Suprapubic skin (tissue), 4 donors: Measurements from ENCODE around the gene ZNF584. TPM values are rescaled to one million over a fixed set of nuclear protein-coding genes. Genes with fewer than 3 reads are reported as not detected.
"Not testable (repeated sequence)": the region's sequence is repeated elsewhere in the genome, so short reads cannot be mapped to it uniquely, and the experiment has no call there.

Source experiments
- DNase-seq, 2 donors: peaks; one replicate each; pipeline ENCODE4 v3.0.0-alpha.2; 2019; ENCODE audit warnings: low spot score in 2 of 2
- H3K27ac ChIP-seq: fragments of 200-600 bp; sonication (generic); one replicate; pipeline ENCODE4 v1.5.1; 2019
- H3K27me3 ChIP-seq: fragments of 200-600 bp; sonication (generic); one replicate; pipeline ENCODE4 v1.5.1; 2019
- H3K36me3 ChIP-seq: fragments of 200-600 bp; sonication (generic); one replicate; pipeline ENCODE4 v1.5.1; 2019
- H3K4me1 ChIP-seq: fragments of 200-600 bp; sonication (generic); one replicate; pipeline ENCODE4 v1.5.1; 2019
- H3K4me3 ChIP-seq: fragments of 200-600 bp; sonication (generic); one replicate; pipeline ENCODE4 v1.5.1; 2019; ENCODE audit warnings: mild to moderate bottlenecking
- H3K9me3 ChIP-seq: fragments of 200-600 bp; sonication (generic); one replicate; pipeline ENCODE4 v1.5.1; 2019
- EP300 ChIP-seq: sonication (generic); formaldehyde crosslinking; IDR thresholded peaks from one replicate; pipeline ENCODE4 v1.6.1; 2017; ENCODE audit warnings: antibody characterized with exemption
- POLR2A ChIP-seq, 2 donors: fragments of 450-650 bp; IDR thresholded peaks; one replicate each; pipeline ENCODE4 v1.6.1; 2017; ENCODE audit warnings: antibody characterized with exemption in 2 of 2, mild to moderate bottlenecking in 2 of 2, moderate library complexity in 2 of 2
- POLR2AphosphoS5 ChIP-seq, 3 donors: sonication (generic); formaldehyde crosslinking; IDR thresholded peaks; one replicate each; pipeline ENCODE4 v1.6.1; 2017; ENCODE audit warnings: antibody characterized with exemption in 3 of 3
- WGBS: methylation state at CpG from one replicate; pipeline ENCODE4 v1.1.5; 2018; 5-methylcytosine and 5-hydroxymethylcytosine counted together
- total RNA-seq, 4 donors: library from RNA; depleted of rRNA; stranded (reverse); fragments of >200 nt; gene quantifications; one replicate each; pipeline ENCODE4 v1.1.0, GENCODE V29; 2016
- TF ChIP-seq, protein P1 (sequence below), 2 donors: fragments of 200-600 bp in 1 of 2; fragments of 450-650 bp in 1 of 2; sonication (generic) in 1 of 2; IDR thresholded peaks; one replicate each; pipeline ENCODE4 v1.5.1; 2016 to 2019; ENCODE audit warnings: antibody characterized with exemption in 2 of 2, mild to moderate bottlenecking in 1 of 2, moderate library complexity in 1 of 2

ZNF584 gene
- total RNA-seq, 4 donors from 2014 or later, result 15.8 to 21.2 (median 17.4) TPM

DNA sequence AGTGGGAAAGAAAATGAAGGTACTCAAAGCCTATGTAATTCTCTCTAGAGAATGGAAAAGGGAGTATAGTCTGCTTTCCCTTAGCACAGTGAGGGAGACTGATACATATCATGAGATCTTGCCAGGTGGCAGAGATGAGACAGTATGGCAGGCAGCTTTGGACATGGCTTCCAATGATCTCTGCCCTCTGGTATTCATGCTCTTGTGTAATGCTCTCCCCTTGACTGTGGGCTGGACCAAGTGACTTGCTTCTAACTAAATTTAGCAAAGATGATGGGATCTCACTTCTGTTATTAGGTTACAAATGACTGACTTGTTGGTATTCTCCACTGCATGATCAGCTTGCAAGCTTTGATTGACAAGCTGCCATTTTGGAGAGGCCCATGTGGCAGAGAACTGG lies 21.3 kb downstream of the ZNF584 start:
- TF ChIP-seq, protein P1, sequence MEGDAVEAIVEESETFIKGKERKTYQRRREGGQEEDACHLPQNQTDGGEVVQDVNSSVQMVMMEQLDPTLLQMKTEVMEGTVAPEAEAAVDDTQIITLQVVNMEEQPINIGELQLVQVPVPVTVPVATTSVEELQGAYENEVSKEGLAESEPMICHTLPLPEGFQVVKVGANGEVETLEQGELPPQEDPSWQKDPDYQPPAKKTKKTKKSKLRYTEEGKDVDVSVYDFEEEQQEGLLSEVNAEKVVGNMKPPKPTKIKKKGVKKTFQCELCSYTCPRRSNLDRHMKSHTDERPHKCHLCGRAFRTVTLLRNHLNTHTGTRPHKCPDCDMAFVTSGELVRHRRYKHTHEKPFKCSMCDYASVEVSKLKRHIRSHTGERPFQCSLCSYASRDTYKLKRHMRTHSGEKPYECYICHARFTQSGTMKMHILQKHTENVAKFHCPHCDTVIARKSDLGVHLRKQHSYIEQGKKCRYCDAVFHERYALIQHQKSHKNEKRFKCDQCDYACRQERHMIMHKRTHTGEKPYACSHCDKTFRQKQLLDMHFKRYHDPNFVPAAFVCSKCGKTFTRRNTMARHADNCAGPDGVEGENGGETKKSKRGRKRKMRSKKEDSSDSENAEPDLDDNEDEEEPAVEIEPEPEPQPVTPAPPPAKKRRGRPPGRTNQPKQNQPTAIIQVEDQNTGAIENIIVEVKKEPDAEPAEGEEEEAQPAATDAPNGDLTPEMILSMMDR (IDR thresholded peaks at IDR 0.05), result no peak
- TF ChIP-seq EP300, result no peak
- TF ChIP-seq POLR2AphosphoS5 (IDR thresholded peaks at IDR 0.05), result no peak
- no peak for TF ChIP-seq POLR2A (IDR thresholded peaks at IDR 0.05)
- peaks cover 24% of the 10 kb centered on the region for H3K36me3 ChIP-seq
- H3K27ac ChIP-seq, result no peak overlapping the region
- peaks cover 50% of the 10 kb centered on the region for H3K9me3 ChIP-seq
- H3K27me3 ChIP-seq, result no peaks in the 10 kb centered on the region
- no peak overlapping the region for H3K4me3 ChIP-seq
- DNase-seq, result no peak
- H3K4me1 ChIP-seq, result no peaks in the 10 kb centered on the region

DNA sequence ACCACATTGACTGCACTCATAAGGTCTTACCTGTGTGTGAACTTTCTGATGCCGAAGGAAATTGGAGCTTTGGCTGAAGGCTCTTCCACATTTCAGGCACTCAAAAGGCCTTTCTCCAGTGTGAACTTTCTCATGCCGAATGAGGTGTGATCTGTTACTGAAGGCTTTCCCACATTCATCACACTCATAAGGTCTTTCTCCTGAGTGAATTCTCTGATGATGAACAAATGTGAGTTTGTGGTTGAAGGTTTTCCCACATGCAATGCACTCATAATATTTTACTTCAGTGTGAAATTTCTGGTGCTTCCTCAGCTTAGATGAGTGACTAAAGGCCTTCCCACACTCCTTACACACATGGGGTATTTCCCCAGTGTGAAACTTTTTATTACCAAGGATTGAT lies 25.8 kb downstream of the ZNF584 start:
- peaks cover 56% of the 10 kb centered on the region for H3K36me3 ChIP-seq
- DNase-seq, result no peak

DNA sequence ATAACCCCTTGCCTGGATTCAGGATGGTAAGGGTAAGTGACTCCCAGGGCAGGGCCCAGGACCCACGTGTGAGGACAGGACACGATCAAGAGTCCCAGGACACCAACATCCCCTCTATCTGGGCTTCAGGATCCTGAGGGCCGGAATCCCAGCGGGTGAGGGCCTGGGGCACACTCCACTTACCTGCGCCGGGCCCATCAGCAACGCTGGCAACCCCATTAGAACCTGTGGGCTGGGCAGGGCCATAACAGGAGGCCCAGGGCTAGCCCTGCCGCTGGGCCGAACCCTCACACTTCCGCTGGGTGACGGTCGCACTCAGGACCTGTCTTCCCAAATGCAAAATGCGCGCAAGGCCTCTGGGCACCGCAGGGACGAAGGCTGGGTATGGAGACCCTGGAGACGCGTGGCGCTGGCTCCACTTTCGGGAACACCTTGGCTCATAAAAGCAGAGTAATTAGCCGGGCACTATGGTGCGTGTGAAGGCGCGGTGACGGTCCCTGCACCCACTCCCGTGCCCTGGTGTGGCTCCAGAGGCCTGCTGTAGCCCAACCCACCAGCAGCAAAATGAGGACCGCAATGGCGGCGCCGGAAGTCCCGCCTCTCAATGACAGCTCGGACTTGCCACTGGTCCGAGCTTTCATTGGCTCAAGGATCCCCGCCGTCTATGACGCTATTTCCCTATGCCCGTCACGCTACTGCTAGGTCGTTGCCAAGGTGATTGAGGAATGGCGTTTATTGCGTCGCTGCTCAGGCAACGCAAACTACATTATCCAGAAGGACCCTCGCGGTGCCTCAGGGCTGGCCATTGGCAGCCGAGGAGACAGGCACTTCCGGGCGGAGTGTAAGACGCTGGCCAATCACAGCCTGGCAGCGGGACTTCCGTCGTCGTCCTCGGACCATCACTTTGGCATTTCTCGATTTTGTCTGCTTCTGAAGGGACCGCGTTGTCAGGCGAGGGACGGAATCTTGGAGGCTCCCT lies 31.4 kb downstream of the ZNF584 start, which contains the start of gene ZNF132:
ZNF132 (minus strand) TSS at position 578 of the 979 bp plus-strand sequence; CDS start at position 246, 332 bp downstream.
- peaks cover 9% of the 10 kb centered on the region for H3K9me3 ChIP-seq
- peaks cover 31% of the 10 kb centered on the region for H3K36me3 ChIP-seq
- WGBS, result 14% methylated on average over 25 of the region's 59 CpGs

More for the DNA sequence above, 25.8 kb downstream of the ZNF584 start:
- WGBS, result 95% methylated on average over 2 of the region's 2 CpGs
- H3K4me3 ChIP-seq, result no peak overlapping the region
- peaks cover 60% of the 10 kb centered on the region for H3K9me3 ChIP-seq
- H3K27me3 ChIP-seq, result no peaks in the 10 kb centered on the region
- H3K4me1 ChIP-seq, result peaks cover 2% of the 10 kb centered on the region
- no peak overlapping the region for H3K27ac ChIP-seq
- no peak for TF ChIP-seq EP300
- no peak for TF ChIP-seq POLR2AphosphoS5 (IDR thresholded peaks at IDR 0.05)
- TF ChIP-seq, protein P1 (IDR thresholded peaks at IDR 0.05), result no peak
- no peak for TF ChIP-seq POLR2A (IDR thresholded peaks at IDR 0.05)

DNA sequence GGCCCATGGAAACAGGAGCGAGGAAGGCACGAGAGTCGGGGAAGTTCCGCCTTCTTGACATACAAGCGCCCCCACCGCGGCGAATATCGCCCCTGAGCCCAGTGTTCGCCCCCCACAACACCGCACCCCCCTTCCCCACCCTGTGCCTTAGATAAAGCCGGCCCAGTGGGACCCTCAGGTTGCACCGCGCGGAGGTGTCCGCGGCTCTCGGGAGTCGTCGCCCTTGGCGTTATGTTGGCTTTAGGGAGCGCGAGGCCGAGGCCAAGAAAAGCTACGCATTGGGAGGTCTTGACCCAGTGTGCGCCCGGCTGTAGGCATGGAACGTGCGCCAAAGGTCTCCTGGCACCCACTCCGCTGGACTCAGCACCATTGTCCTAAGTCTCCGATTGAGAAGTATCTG lies 32.1 kb downstream of the ZNF584 start:
- 23% methylated on average over 15 of the region's 31 CpGs for WGBS
- H3K27ac ChIP-seq, result peak overlapping the region; percentile 27

More for the DNA sequence above, 31.4 kb downstream of the ZNF584 start, which contains the start of gene ZNF132:
- DNase-seq, result peak; percentile 98
- Histone ChIP-seq H3K27ac (peak within 1 kb of the TSS; percentile 27), H3K4me1 (peaks cover 18% of the 10 kb centered on the region), H3K27me3 (peaks cover 13% of the 10 kb centered on the region), H3K4me3 (peak within 1 kb of the TSS; percentile 59)
- TF ChIP-seq EP300 (no peak), POLR2AphosphoS5 (IDR thresholded peaks at IDR 0.05) (peak in 2 of 3 donors; percentile 43 to 99), POLR2A (IDR thresholded peaks at IDR 0.05) (no peak)
- TF ChIP-seq, protein P1 (IDR thresholded peaks at IDR 0.05), result no peak

DNA sequence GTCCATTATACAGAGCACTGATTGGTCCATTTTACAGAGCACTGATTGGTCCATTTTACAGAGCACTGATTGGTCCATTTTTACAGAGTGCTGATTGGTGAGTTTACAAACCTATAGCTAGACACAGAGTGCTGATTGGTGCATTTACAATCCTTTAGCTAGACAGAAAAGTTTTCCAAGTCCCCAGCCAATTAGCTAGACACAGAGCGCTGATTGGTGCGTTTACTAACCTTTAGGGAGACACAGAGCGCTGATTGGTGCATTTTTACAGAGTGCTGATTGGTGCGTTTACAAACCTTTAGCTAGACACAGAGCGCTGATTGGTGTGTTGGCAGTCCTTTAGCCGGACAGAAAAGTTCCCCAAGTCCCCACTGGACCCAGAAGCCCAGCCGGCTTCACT lies 34.5 kb downstream of the ZNF584 start:
- 96% methylated on average over 7 of the region's 7 CpGs for WGBS
- H3K27me3 ChIP-seq, result peaks cover 35% of the 10 kb centered on the region
- not testable (repeated sequence) for H3K4me3 ChIP-seq, H3K9me3 ChIP-seq, DNase-seq, H3K36me3 ChIP-seq, H3K27ac ChIP-seq
- peaks cover 18% of the 10 kb centered on the region for H3K4me1 ChIP-seq

More for the DNA sequence above, 32.1 kb downstream of the ZNF584 start:
- no peak for DNase-seq
- Histone ChIP-seq H3K9me3 (peaks cover 2% of the 10 kb centered on the region), H3K4me3 (peak overlapping the region; percentile 59), H3K36me3 (peaks cover 24% of the 10 kb centered on the region), H3K27me3 (peaks cover 18% of the 10 kb centered on the region), H3K4me1 (peaks cover 18% of the 10 kb centered on the region)
- no peak for TF ChIP-seq EP300

DNA sequence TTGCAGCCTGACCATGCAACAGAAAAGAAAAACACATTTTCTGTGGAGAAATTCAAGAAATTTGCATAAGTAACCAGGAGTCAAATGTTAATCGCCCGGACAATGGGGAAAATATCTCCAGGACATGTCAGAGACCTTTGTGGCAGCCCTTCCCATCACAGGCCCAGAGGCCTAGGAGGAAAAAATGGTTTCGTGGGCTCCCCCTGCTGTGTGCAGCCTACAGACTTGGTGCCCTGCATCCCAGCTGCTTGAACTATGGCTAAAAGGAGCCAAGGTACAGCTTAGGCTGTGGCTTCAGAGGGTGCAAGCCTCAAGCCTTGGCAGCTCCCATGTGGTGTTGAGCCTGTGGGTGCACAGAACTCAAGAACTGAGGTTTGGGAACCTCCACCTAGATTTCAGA lies 40.4 kb downstream of the ZNF584 start:
- H3K4me3 ChIP-seq, H3K27ac ChIP-seq, DNase-seq, H3K9me3 ChIP-seq, H3K36me3 ChIP-seq: not testable (repeated sequence)
- 75% methylated on average over 3 of the region's 3 CpGs for WGBS
- Histone ChIP-seq H3K27me3 (peaks cover 28% of the 10 kb centered on the region), H3K4me1 (peaks cover 13% of the 10 kb centered on the region)

DNA sequence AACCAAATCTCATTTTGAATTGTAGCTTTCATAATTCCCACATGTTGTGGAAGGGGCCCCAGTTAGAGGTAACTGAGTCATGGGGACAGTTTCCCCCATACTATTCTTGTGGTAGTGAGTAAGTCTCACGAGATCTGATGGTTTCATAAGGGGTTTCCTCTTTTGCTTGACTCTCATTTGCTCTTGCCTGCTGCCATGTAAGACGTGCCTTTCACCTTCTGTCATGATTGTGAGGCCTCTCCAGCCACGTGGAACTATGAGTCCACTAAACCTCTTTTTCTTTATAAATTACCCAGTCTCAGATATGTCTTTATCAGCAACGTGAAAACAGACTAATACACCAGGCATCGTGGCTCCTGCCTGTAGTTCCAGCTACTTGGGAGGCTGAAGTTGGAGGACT lies 41.5 kb downstream of the ZNF584 start:
- DNase-seq, H3K27ac ChIP-seq, H3K9me3 ChIP-seq, H3K4me3 ChIP-seq: not testable (repeated sequence)
- Histone ChIP-seq H3K36me3 (peaks cover 12% of the 10 kb centered on the region), H3K27me3 (peaks cover 28% of the 10 kb centered on the region), H3K4me1 (peaks cover 13% of the 10 kb centered on the region)
- WGBS, result 63% methylated on average over 5 of the region's 5 CpGs
